GM19372 (cell line): ENCODE data around the gene ISYNA1.

ENCODE experiments used
- ATAC-seq: cut with Tn5 transposase; IDR thresholded peaks from one replicate; pipeline ENCODE4 v1.9.1; 2021; ENCODE audit warnings: mild to moderate bottlenecking, low read depth, moderate library complexity; ENCODE audit not compliant: unreplicated experiment

The ISYNA1 gene

GRCh38 chr19:18445262-18445948, 7.5 kb upstream of the ISYNA1 start:
- no peak for ATAC-seq

DNA sequence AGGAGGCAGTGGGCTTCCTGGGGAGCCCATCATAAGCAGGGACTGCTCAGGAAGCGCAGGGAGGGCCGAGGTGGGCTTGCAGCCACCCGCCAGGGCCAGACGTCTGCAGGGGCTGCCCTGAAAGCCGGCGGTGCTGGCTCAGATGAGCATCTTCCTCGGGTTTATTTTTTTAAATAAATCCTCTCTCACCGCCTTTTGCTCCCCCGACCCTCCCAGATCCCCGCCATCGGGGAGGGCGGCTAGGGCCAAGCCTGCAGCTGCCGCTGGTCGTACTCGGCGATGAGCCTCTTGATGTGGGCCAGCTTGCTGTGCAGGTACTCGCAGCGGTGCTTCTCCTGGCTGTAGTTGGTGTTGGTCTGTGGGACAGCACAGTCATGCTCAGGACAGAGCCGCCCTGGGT, 6.6 kb upstream of the ISYNA1 start:
- ATAC-seq = no peak

DNA sequence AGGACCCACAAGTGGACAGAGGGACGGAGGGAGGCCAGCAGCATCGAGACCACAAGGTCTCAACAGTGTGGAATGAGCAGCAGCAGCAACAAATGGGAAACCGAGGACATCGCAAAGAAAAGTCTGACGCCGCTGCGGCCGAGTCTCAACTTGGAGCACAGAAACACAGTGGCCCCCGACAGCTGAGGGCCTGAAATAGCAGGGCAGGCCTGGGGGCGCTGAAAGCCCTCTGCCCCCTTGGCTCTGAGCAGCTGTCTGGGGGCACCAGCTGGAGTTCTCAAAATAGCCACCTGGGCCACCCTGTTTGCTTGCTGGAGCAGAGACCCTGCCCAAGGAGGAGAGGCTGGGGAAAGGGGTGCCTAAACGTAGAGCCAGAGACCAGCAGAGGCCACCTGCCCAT, 5.9 kb upstream of the ISYNA1 start:
- ATAC-seq = no peak

GRCh38 chr19:18443406-18443805, 5.5 kb upstream of the ISYNA1 start:
- ATAC-seq = no peak

- ATAC-seq = no peak
Observed at GRCh38 chr19:18442941-18443340, 5.0 kb upstream of the ISYNA1 start.

GRCh38 chr19:18441804-18442788, 4.2 kb upstream of the ISYNA1 start:
- no peak for ATAC-seq

- no peak for ATAC-seq
Observed at GRCh38 chr19:18440936-18441803, 3.2 kb upstream of the ISYNA1 start.

- no peak for ATAC-seq
Observed at GRCh38 chr19:18440415-18440877, 2.5 kb upstream of the ISYNA1 start.

DNA sequence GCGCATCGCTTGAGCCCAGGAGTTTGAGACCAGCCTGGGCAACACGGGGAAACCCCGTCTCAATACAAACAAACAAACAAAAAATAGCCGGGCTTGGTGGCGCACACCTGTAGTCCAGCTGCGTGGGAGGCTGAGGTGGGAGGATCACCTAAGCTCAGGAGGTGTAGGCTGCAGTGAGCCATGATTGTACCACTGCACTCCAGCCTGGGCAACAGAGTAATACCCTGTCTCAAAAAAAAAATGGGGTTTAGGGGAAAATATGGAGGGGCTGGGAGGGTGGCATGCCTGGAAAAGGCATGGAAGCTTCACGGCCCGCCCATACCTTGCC, 1.9 kb upstream of the ISYNA1 start:
- no peak for ATAC-seq

DNA sequence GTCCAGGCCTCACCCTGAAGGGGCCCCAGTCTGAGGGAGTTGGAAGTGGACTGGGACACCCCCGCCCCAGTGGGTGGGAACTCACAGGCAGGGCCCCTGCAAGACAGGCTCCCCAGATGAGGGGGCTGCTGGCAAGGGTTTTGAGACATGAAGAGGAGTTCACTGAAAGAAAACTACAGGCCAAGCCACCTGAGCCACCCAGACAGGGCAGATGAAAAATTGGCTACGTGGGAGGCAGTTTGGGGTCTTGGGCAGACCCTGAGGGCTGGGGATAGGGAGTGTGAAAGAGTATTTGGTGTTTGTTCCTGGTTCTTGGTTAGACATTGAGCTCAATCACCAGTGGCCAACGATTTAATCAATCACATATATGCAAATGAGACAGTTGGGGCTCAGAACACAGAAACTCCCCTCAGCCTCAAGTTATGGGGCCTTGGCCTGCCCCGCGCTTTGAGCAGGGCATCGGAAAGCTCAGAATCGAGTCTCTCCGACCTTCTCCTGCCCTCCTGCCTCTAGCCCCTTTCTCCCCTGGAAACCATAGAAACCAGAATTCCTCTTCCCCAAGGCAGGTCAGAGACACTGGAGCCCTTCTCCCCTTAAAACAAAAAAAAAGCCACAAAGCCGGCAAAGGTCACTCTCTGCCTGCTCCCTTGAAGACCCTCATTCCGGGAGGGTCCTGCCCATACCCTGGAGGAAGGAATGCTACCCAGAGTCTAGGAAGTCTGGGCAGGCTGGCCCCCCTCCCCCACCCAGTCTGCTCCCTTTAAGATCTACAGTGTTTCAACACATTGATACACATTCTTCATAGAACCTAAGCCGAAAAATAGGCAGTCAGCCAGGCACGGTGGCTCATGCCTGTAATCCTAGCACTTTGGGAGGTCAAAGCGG, 1.3 kb upstream of the ISYNA1 start:
- no peak for ATAC-seq

DNA sequence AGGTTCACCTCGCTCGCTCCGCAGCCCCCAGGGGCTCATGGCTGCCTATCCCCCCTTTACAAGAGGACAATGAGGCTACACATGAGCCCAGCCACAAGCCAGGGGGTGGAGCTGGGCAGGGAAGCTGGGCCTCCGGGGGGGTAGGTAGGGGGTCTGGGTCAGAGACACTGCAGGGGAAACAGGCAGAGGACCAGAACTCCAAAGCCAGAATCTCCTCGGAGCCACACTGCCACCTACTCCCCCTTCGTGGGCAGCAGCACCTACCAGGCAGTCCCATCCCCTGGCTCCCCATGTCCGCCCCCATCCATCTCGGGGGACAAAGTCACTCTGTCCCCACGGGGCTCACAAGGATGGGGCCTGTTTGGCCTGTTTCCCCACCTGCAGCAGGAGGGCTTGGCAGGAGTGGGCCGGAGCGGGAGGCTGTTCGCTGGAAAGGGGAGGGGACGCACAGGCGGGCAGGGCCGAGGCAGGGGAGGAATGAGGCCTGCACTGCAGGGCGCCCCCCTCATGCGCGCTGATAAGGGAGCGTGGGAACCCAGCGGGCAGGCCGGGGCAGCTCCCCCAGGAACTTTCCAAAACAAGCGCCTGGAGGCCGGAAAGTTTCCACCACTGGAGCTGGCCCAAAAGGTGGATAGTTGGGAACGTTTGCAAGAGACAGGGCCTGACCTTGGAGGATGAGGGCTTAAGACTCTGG, 545 bp upstream of the ISYNA1 start:
- no peak for ATAC-seq

- ATAC-seq = no peak
Observed at GRCh38 chr19:18436671-18437490, 1.1 kb downstream of the ISYNA1 start.

- ATAC-seq = no peak
Observed at GRCh38 chr19:18435842-18436670, 1.9 kb downstream of the ISYNA1 start.

GRCh38 chr19:18435178-18435841, 2.6 kb downstream of the ISYNA1 start:
- no peak for ATAC-seq

DNA sequence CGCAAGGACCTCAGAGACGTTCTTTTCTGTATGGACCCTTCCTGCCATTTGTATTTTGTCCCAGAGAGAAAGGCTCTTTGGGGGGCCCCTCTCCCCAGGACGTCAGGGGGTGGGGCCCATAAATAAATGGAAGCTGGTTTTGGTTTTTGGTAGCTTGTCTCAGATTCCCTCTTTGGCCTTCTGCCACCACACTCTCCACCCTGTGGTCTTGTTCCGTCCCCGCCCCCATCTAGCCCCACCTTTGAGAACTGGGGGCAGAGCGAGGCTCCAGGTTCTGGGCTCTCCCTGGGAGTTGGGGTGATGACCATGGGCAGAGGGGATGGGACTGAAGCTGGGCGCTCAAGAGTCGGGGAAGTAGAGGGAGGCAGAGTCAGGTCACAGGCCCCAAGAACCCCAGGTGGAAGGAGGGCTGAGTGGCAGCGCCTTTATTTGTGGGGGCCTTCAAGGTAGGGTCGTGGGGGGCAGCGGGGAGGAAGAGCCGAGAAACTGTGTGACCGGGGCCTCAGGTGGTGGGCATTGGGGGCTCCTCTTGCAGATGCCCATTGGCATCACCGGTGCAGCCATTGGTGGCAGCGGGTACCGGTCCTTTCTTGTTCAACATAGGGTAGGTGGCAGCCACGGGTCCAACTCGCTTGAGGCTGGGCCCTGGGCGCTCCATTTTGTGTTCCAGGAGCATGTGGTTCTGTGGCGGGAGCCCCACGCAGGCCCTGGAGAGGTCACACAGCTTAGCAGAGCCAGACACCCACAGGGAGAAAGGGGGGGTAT, 3.3 kb downstream of the ISYNA1 start:
- no peak for ATAC-seq

- no peak for ATAC-seq
Observed at GRCh38 chr19:18433735-18434398, 4.1 kb downstream of the ISYNA1 start.
